HG03066 (cell line): ENCODE measurements around the gene SYNGR1.

Experiments
- ATAC-seq: cut with Tn5 transposase; IDR thresholded peaks from one replicate; pipeline ENCODE4 v1.9.1; 2021; ENCODE audit warnings: low read depth; ENCODE audit not compliant: unreplicated experiment

The SYNGR1 gene

DNA sequence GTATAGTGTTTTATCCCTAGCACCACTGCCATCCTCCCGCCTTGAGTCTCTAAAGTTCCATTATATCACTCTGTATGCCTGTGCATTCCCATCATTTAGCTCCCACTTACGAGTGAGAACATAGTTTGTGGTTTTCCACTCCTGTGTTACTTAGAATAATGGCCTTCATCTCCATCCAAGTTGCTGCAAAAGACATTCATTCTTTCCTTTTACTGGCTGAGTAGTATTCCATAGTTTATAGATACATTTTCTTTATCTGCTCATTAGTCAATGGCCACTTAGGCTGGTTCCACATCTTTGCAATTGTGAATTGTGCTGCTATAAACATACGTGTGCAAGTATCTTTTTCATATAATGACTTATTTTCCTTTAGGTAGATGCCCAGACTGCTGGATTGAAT is 74.2 kb downstream of the SYNGR1 start:
- ATAC-seq = no peak

DNA sequence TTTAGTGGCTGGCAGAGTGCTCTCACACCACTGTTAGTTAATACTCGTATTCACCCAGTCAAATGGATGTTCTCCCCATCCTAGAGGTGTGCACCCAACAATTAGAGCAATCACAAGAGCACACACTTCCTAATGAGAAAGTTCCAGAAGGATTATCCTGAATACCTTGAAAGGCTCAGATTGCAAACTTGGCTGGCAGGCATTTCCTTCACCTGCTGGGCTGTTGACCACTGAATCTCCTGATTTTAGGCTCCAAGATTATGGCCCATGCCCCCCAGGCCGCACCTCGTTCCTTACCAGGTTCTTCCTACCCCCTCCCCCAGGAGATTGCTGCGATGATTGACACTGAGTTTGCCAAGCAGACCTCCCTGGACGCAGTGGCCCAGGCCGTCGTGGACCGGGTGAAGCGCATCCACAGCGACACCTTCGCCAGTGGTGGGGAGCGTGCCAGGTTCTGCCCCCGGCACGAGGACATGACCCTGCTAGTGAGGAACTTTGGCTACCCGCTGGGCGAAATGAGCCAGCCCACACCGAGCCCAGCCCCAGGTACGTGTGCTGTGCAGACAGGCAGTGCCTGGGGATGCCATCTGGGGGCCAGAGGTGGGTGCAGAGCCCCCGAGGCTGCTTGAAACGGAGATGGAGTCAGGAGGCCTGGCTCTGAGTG is 76.7 kb downstream of the SYNGR1 start:
- no peak for ATAC-seq

DNA sequence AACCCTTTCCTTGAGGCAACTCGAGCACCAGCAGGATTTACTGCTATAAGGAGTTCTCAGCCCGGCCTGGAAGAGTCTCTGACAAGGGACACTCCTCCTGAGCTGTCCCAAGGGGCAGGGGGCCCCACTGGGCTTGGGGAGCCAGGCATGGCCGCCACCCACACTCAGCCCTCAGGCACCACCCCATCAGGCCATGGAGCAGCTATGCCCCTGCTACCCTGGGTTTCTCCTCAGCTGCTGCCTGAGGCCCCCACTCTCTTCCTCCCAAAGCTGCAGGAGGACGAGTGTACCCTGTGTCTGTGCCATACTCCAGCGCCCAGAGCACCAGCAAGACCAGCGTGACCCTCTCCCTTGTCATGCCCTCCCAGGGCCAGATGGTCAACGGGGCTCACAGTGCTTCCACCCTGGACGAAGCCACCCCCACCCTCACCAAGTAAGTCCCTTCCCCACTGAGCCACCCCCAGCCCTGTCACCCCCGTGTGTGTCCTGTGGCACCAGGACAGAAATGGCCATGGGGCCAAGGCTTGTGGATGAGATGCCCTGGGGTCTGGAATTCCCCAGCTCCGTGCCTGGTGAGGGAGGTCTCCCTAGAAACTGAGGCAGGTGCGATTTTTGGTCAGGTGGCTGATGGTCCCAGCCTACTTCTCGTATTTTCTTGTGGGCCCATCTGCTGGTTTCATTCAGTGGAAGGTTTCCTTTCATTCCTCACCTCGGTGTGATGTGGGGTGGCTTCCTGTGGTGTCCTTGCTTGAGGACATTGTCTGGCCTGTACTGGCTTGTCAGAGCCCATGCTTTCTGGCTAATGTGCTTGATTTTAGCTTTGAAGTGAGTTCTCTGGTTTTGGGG is 78.2 kb downstream of the SYNGR1 start:
- no peak for ATAC-seq

DNA sequence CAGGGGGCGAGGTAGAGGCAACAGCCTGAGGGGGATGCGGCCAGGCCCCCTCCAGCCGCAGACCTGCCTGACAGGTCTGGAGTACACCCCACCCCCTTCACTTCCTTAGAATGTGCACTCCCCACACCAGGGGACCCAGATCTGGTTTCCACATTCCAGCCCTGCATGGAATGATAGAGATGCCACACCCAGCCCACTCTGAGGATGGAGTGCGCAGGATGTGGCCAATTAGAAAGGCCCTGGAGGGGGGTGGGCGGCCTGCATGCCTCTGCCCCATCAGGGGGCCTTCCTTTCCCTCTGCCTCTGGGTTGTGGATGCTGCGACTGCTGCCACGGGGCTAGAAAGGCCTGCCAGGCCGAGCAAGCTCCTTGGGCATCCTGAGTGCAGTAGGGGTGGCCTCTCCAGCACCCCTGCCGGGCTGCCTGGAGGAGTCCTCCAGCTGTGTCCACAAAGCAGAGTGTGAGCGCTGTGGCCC is 78.8 kb downstream of the SYNGR1 start:
- no peak for ATAC-seq

DNA sequence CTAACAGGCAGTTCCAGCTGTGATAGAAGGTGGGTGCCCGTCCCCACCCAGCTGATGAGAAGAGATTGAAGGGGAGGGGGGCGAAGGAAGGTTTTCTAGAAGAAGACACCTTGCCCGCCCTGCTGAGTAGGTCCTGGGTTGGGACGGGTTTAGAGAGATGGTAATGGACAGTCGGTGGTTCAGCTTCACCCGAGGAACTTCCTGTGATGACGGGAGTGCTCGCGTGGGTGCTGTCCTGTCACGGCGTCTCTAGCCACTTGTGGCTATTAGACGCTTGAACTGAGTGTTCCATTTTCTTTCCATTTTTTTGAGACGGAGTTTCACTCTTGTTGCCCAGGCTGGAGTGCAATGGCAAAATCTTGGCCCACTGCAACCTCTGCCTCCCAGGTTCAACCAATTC is 79.4 kb downstream of the SYNGR1 start:
- ATAC-seq = no peak

DNA sequence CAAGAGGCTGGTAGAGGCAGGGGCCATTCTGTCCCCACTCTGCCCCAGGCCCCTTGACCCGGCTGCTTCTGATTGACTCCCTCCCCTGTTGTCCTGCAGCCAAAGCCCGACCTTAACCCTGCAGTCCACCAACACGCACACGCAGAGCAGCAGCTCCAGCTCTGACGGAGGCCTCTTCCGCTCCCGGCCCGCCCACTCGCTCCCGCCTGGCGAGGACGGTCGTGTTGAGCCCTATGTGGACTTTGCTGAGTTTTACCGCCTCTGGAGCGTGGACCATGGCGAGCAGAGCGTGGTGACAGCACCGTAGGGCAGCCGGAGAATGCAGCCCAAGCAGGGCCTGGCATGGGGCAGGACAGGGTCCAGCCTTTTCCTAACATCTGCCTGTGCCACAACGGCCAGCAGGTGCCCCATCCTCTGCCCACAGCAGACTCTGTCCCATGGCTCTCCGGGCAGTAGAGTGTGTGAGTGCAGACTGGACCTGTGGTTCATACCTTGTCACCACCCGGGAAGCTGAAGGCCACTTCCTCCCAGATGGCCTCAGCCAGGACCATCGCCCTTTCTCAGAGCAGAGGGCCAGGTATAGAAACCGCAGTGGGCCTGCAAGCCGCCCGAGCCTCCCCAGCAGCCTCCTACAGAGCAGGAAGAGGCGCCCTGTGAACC is 80.3 kb downstream of the SYNGR1 start:
- no peak for ATAC-seq

DNA sequence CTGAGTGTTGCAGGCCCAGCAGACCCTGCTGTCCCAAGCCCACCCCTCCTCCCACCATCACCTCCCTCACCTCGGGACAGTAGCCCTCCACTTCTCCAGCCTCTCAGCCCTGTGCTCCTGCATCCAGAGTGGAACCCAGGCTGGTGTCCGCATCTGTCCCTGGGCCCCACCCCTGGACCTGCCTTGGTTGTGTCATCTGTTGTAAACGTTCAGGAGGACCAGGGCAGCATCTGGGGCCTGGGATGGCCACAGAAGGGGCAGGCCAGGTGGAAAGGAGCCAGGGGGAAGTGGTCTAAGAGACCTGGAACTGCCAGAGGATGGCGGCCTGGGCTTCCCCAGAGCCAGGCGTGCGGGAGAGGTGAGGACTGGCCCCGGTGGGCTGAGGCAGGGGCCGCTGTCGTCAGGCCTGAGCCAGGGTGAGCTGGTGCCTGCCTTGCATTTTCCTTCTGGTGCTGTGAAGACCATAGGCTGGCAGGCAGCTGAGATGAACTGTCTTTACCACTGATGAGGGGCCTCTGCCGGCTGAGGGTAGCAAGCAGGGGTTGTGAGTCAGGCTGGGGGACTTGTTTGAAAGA is 80.9 kb downstream of the SYNGR1 start:
- no peak for ATAC-seq

DNA sequence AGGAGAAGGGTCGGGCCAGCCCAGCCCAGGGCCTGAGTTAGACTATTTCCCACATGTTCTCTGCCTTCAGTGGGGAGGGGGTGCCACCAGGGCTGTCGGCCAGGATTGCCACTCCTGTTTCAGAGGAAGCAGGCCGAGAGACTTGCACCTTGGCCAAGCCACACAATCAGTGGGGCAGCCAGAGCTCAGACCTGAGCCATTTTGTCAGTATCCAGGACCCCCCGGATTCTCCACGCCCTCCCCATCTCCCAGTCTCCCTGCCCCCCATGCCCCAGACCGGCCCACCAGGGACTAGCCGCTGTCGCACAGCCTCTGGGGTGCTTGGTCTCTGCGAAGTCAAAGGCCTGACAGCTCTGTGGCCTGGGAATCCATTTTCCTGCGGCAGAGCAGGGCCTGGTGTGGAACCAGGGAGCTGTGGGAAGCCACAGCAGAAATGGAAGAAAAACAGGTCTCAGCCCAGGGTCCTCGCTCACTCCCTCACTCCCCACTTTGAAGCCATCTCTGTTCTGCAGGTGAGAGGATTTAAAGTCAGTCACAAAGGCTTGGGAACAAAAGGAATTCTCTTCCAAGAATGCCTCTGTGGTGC is 81.5 kb downstream of the SYNGR1 start:
- no peak for ATAC-seq

DNA sequence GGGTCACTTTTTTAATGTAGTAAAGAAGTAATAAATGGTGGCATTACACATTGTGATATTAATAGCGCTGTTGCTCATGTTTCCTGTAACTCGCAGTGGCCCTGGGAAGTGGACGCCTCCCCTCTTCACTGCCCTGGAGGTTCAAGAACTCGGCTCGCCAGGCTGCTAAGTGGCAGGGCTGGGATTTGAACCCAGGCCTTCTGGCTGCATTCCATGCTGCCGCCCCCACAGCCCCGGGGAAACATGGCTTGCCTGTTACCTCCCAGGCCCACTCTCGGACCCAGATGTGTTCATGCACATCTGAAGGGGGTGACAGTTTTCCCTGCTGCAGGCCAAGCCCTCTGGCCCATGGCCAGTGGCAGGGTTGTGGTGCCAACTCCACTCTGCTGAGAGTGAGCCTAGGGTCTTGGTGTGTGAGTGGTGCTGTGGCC is 82.0 kb downstream of the SYNGR1 start:
- no peak for ATAC-seq

DNA sequence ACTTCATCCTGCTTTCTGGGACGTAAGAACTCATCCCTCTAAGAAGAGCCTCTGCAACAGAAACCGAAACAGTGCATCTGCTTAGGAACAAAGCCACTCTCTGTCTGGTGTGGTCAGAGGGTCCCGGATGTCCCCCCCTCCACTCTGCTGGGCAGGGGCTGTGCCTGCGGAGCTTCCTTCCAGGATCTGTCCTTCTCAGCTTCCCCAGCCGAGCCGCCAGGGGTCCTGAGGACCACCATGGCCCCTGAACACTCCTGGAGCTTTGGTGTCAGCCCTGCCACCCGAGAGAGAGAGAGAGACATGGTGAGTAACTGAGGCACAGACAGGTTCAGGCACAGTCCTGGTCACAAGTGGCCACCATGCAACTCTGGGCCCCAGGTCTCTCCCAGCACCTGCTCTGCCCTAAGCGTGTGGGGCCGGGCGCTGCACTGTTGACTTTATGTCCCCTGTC is 82.6 kb downstream of the SYNGR1 start:
- no peak for ATAC-seq

DNA sequence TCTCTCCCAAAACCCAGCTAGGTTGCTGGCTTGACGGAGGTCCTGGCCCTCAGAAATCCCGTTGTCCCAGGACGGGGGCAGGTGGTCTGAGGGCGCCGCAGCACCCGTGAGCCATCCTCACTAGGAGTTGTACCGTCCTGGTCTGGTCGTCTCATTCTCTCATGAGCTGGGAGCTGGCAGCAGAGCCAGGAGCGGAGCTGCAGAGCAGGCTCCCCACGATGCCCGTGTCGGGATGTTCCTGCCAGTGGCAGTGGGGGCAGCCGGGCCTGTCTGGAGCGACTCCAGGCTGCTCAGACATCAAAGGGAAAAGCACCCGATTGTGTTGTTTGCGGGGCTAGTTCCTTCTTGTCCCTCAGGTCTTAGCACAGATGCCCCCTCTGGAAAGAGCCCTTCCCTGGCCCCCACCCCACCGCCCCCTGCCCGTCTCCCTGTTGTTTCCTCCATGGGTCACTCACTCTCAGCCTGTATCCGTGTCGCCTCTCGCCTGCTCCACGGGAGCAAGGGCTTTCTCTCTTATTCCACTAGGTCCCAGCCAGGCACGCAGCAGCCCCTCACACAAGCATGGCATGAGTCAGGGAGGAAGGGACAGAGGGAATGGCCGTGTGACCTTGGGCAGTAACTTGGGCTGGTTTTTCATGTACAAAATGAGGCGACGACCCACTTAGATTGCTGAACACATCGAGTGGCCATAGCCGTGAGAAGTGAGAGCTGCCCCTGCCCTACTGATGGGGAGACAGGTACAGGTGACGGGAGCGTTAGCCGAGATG is 83.9 kb downstream of the SYNGR1 start:
- ATAC-seq = no peak

DNA sequence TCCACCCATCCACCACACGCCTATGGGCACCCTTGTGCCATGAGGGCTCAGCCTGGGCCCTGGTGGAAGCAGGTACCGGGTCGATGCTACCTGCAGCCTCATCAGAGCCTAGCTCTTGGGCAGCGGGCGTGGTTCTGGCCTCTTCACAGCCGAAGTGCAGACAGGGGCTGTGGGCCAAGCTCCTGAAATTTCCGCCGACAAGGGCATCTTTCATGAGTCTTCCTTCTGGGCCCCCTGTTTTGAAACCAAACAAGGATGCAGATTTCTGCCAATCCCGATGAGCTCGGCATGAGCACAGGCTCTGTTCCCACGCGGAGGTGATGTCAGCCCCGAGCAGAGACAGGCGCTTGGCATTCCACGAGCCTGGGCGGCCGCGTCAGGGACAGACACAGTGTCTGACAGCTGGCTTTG is 84.5 kb downstream of the SYNGR1 start:
- no peak for ATAC-seq

DNA sequence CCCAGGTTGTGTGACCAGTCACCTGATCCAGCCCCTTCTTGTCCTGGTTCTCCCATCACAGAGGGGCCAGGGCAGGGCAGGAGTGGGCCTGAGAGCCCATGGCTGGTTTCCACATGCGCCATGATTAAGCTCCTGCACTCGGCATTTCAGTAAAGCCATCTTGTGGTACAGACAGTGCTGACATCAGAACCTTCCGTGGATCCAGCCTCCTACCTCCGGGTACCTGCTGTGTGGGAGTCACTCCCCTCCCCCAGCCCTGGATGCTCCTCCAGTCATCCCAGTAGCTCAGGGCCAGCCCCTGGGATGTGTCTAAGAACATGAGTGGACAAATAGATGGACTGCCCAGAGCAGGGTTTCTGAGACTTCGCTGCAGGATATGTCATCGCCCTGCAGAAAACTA is 84.9 kb downstream of the SYNGR1 start:
- ATAC-seq = no peak
